NB4 (cell line): ENCODE data around the gene EXD3.

Experiments used
- CTCF ChIP-seq: IDR thresholded peaks from one replicate; pipeline ENCODE4 v1.5.1; 2012; ENCODE audit warnings: low read depth, low read length
- MAX ChIP-seq: IDR thresholded peaks from 2 replicates; pipeline ENCODE4 v1.6.1; 2011; ENCODE audit warnings: low read depth, low read length
- POLR2A ChIP-seq: IDR thresholded peaks from 2 replicates; pipeline ENCODE4 v1.6.1; 2011; ENCODE audit warnings: mild to moderate bottlenecking; ENCODE audit not compliant: insufficient read length; ENCODE audit errors: extremely low read depth

DNA sequence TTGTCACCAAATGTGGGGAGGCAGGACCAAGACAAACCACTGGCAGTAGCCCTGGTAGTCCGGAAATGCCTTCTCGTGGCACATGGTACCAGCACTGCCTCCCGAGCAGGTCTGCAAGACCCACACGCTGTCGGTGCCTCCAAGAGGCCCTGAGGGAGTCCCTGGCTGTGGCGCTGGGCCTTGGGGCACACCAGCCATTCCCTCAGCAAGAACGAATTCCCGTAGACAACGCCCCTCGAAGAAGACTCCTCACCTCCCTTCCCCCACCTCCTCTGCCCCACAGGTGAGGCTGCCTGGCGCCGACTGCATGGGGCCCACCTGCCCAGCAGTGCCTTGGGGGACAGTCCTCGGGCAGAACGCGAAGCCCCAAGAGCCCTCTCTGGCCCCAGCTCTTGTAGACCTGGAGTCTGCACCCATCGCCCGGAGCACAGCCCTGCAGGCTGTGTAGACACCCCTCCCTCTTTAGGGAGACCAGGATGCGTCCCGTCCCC is 56.0 kb downstream of the EXD3 start:
- TF ChIP-seq CTCF (no peak), POLR2A (no peak), MAX (no peak)
